ENCODE data around the gene MAPK13.

- TF ChIP-seq CTCF (IDR thresholded peaks at IDR 0.05; ENCODE audit: insufficient read depth, low read depth, low read length), result no peak
- no peak for TF ChIP-seq EZH2 (IDR thresholded peaks at IDR 0.05; ENCODE audit: insufficient read depth, low read length)
Observed at GRCh38 chr6:36135053-36135731, 4.9 kb downstream of the MAPK13 start.
